Measurements from ENCODE around the gene MLH3. TPM values are rescaled to one million over a fixed set of nuclear protein-coding genes. Genes with fewer than 3 reads are reported as not detected.
A peak's percentile ranks its signal among the peaks of the same experiment; 100 is the strongest.

The MLH3 gene
- polyA plus RNA-seq, 1 of the 3 experiments (the other 2 are of a cell fraction): 3.8 TPM

DNA sequence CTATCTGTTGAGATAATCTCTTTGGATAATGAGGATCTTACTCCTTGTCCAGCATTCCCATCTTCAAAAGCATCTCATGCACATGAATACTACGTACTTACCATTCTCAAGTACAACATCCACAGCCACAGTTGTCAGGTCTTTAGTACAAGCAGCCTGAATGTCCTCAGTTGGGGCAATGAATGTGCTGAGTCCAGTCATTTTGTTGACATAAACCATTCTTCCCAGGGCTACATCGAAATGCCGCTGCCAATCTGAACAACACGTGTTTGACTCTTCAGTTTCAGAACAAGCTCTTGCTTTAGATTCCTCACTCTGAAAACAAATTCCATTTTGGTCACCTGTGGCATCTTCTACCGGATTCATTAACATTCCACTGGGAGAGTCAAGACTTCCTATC lies 5.0 kb downstream of the MLH3 start:
- Histone ChIP-seq H4K20me1 (ENCODE audit: insufficient read depth) (no peaks in the 10 kb centered on the region), H3K27me3 (ENCODE audit: insufficient read depth) (no peaks in the 10 kb centered on the region), H3K4me3 (ENCODE audit: low read depth in 2 of 2, low read length in 1 of 2) (no peak overlapping the region), H2AFZ (ENCODE audit: low read depth) (no peak overlapping the region), H3K27ac (ENCODE audit: low read depth in 2 of 2, low read length in 1 of 2) (no peak overlapping the region), H3K9me3 (no peaks in the 10 kb centered on the region), H3F3A (replicated peaks; ENCODE audit: insufficient read depth) (peaks cover 21% of the 10 kb centered on the region), H3K36me3 (replicated peaks in 1 of 2; ENCODE audit: control insufficient read depth in 1 of 2, insufficient read depth in 2 of 2, low read length in 1 of 2) (no peaks in the 10 kb centered on the region), H3K9me2 (no peaks in the 10 kb centered on the region), H3K4me2 (0 out of 2 replicates have a peak overlapping the region, but pooled peaks have one; percentile 5), H3K4me1 (ENCODE audit: control insufficient read depth in 1 of 2, insufficient read depth in 2 of 2, low read depth in 1 of 2, low read length in 1 of 2) (peaks cover 24 to 27% of the 10 kb centered on the region in 2 experiments; a peak in 3 of 4 replicates), H3K9ac (no peak overlapping the region), H3K79me2 (ENCODE audit: insufficient read depth) (peaks cover 6% of the 10 kb centered on the region; the same call in 1 of the 2 replicates)
- 87% methylated on average over 5 of the region's 5 CpGs for WGBS (ENCODE audit: low lambda C conversion rate)
- TF ChIP-seq RFX5 (IDR thresholded peaks at IDR 0.05; ENCODE audit: low read length) (no peak), FOXJ3 (CRISPR knock-in tag; IDR thresholded peaks at IDR 0.05) (no peak), JUND (IDR thresholded peaks at IDR 0.05) (no peak), EZH2phosphoT487 (IDR thresholded peaks at IDR 0.05; ENCODE audit: borderline replicate concordance, low read depth) (no peak), NRF1 (IDR thresholded peaks at IDR 0.05; ENCODE audit: low read depth, low read length) (no peak), RXRA (IDR thresholded peaks at IDR 0.05; ENCODE audit: borderline replicate concordance, low read depth) (no peak), RCOR1 (IDR thresholded peaks at IDR 0.05; ENCODE audit: low read length) (no peak), GABPA (IDR thresholded peaks at IDR 0.05; ENCODE audit: low read depth) (no peak), SIN3A (IDR thresholded peaks at IDR 0.05; ENCODE audit: borderline replicate concordance, low read depth, low read length) (no peak), TAF1 (IDR thresholded peaks at IDR 0.05; ENCODE audit: borderline replicate concordance, low read depth, low read length) (no peak), MXI1 (IDR thresholded peaks at IDR 0.05; ENCODE audit: low read depth, low read length) (no peak), TEAD4 (IDR thresholded peaks at IDR 0.05; ENCODE audit: borderline replicate concordance, insufficient read depth) (no peak), RAD21 (IDR thresholded peaks at IDR 0.05; ENCODE audit: low read length) (no peak)
- TF ChIP-seq, protein P1, sequence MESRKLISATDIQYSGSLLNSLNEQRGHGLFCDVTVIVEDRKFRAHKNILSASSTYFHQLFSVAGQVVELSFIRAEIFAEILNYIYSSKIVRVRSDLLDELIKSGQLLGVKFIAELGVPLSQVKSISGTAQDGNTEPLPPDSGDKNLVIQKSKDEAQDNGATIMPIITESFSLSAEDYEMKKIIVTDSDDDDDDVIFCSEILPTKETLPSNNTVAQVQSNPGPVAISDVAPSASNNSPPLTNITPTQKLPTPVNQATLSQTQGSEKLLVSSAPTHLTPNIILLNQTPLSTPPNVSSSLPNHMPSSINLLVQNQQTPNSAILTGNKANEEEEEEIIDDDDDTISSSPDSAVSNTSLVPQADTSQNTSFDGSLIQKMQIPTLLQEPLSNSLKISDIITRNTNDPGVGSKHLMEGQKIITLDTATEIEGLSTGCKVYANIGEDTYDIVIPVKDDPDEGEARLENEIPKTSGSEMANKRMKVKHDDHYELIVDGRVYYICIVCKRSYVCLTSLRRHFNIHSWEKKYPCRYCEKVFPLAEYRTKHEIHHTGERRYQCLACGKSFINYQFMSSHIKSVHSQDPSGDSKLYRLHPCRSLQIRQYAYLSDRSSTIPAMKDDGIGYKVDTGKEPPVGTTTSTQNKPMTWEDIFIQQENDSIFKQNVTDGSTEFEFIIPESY (IDR thresholded peaks at IDR 0.05; ENCODE audit: borderline replicate concordance, low read depth): no peak
- TF ChIP-seq, protein P2, sequence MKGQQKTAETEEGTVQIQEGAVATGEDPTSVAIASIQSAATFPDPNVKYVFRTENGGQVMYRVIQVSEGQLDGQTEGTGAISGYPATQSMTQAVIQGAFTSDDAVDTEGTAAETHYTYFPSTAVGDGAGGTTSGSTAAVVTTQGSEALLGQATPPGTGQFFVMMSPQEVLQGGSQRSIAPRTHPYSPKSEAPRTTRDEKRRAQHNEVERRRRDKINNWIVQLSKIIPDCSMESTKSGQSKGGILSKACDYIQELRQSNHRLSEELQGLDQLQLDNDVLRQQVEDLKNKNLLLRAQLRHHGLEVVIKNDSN (IDR thresholded peaks at IDR 0.05; ENCODE audit: borderline replicate concordance, low read depth): no peak
- TF ChIP-seq, protein P3, sequence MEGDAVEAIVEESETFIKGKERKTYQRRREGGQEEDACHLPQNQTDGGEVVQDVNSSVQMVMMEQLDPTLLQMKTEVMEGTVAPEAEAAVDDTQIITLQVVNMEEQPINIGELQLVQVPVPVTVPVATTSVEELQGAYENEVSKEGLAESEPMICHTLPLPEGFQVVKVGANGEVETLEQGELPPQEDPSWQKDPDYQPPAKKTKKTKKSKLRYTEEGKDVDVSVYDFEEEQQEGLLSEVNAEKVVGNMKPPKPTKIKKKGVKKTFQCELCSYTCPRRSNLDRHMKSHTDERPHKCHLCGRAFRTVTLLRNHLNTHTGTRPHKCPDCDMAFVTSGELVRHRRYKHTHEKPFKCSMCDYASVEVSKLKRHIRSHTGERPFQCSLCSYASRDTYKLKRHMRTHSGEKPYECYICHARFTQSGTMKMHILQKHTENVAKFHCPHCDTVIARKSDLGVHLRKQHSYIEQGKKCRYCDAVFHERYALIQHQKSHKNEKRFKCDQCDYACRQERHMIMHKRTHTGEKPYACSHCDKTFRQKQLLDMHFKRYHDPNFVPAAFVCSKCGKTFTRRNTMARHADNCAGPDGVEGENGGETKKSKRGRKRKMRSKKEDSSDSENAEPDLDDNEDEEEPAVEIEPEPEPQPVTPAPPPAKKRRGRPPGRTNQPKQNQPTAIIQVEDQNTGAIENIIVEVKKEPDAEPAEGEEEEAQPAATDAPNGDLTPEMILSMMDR (IDR thresholded peaks at IDR 0.05): no peak
- ChIA-PET CTCF (no interaction called here), POLR2A (interaction anchor here (0.5 kb wide), 1 partner anchor 157 kb away, joined by 3 read pairs; no protein-coding TSS in a partner anchor)
- DNase-seq: no peak

All from SK-N-SH (cell line).